WERI-Rb-1 (cell line): ENCODE data around the gene PHLPP1.

ENCODE experiments used
- DNase-seq: peaks from one replicate; pipeline ENCODE4 v3.0.0-alpha.2; 2020
- H3K27ac ChIP-seq: fragments of 250-450 bp; sonication (Bioruptor Pico); 2 replicates; pipeline ENCODE4 v1.5.1; 2020; ENCODE audit warnings: mild to moderate bottlenecking, moderate library complexity
- H3K27me3 ChIP-seq: fragments of 250-450 bp; sonication (Bioruptor Pico); 2 replicates; pipeline ENCODE4 v1.5.1; 2021; ENCODE audit warnings: mild to moderate bottlenecking, low read depth, moderate library complexity; ENCODE audit not compliant: insufficient read depth, severe bottlenecking
- H3K36me3 ChIP-seq: fragments of 250-450 bp; sonication (Bioruptor Pico); 2 replicates; pipeline ENCODE4 v1.5.1; 2020; ENCODE audit warnings: mild to moderate bottlenecking, moderate library complexity
- H3K4me3 ChIP-seq: 2 replicates; pipeline ENCODE4 v1.5.1; 2011; ENCODE audit warnings: low read depth, mild to moderate bottlenecking, control low read depth, low read length
- H3K9me3 ChIP-seq: fragments of 250-450 bp; sonication (Bioruptor Pico); 2 replicates; pipeline ENCODE4 v1.5.1; 2021; ENCODE audit warnings: mild to moderate bottlenecking, moderate library complexity; ENCODE audit not compliant: severe bottlenecking
- CTCF ChIP-seq: IDR thresholded peaks from 2 replicates; pipeline ENCODE4 v1.5.1; 2011; ENCODE audit warnings: low read depth, mild to moderate bottlenecking, control low read depth, inconsistent platforms, low read length

Gene PHLPP1

GRCh38 chr18:62759704-62760402 is 44.5 kb downstream of the PHLPP1 start:
- no peaks in the 10 kb centered on the region for H3K36me3 ChIP-seq
- H3K9me3 ChIP-seq, result no peaks in the 10 kb centered on the region
- no peak overlapping the region for H3K27ac ChIP-seq
- no peaks in the 10 kb centered on the region for H3K27me3 ChIP-seq
- no peak for DNase-seq
- TF ChIP-seq CTCF, result no peak
- H3K4me3 ChIP-seq, result no peak overlapping the region

GRCh38 chr18:62760403-62760734 is 45.0 kb downstream of the PHLPP1 start:
- DNase-seq, result no peak
- TF ChIP-seq CTCF, result no peak
- H3K36me3 ChIP-seq, result no peaks in the 10 kb centered on the region
- no peaks in the 10 kb centered on the region for H3K9me3 ChIP-seq
- H3K27me3 ChIP-seq, result no peaks in the 10 kb centered on the region
- H3K4me3 ChIP-seq, result no peak overlapping the region
- no peak overlapping the region for H3K27ac ChIP-seq

GRCh38 chr18:62763101-62763521 is 47.8 kb downstream of the PHLPP1 start:
- TF ChIP-seq CTCF, result no peak
- H3K4me3 ChIP-seq, result no peak overlapping the region
- H3K27me3 ChIP-seq, result no peaks in the 10 kb centered on the region
- no peak for DNase-seq
- H3K9me3 ChIP-seq, result no peaks in the 10 kb centered on the region
- H3K36me3 ChIP-seq, result no peaks in the 10 kb centered on the region
- no peak overlapping the region for H3K27ac ChIP-seq

- Histone ChIP-seq H3K27ac (no peak overlapping the region), H3K4me3 (no peak overlapping the region), H3K27me3 (no peaks in the 10 kb centered on the region), H3K9me3 (no peaks in the 10 kb centered on the region), H3K36me3 (no peaks in the 10 kb centered on the region)
- TF ChIP-seq CTCF, result no peak
- DNase-seq, result no peak
Observed at GRCh38 chr18:62766266-62766665, 50.9 kb downstream of the PHLPP1 start.

- DNase-seq, result no peak
- Histone ChIP-seq H3K36me3 (no peaks in the 10 kb centered on the region), H3K27ac (no peak overlapping the region)
Observed at GRCh38 chr18:62767321-62767720, 52.0 kb downstream of the PHLPP1 start.

More at GRCh38 chr18:62767321-62767720, 52.0 kb downstream of the PHLPP1 start:
- Histone ChIP-seq H3K27me3 (no peaks in the 10 kb centered on the region), H3K4me3 (no peak overlapping the region), H3K9me3 (no peaks in the 10 kb centered on the region)
- TF ChIP-seq CTCF, result no peak
